Dendritic cell treated with granulocyte-macrophage colony-stimulating factor and Interleukin-4, amounts not matched to agents 40 ng/mL and 50 ng/mL, for 4 days (primary cell): Measurements from ENCODE around the gene ASAP2.

Experiments used
- H3K27ac Mint-ChIP-seq: one replicate; pipeline ENCODE4 v1.8.0; 2022; ENCODE audit warnings: mild to moderate bottlenecking, mixed read lengths
- H3K27me3 Mint-ChIP-seq: one replicate; pipeline ENCODE4 v1.8.0; 2022; ENCODE audit warnings: mild to moderate bottlenecking, mixed read lengths
- H3K36me3 Mint-ChIP-seq: one replicate; pipeline ENCODE4 v1.8.0; 2022; ENCODE audit warnings: low read depth, mixed read lengths
- H3K4me1 Mint-ChIP-seq: one replicate; pipeline ENCODE4 v1.8.0; 2022; ENCODE audit warnings: low read depth, mixed read lengths
- H3K4me3 Mint-ChIP-seq: one replicate; pipeline ENCODE4 v1.8.0; 2022; ENCODE audit warnings: mild to moderate bottlenecking, moderate library complexity, mixed read lengths
- H3K9me3 Mint-ChIP-seq: one replicate; pipeline ENCODE4 v1.8.0; 2022; ENCODE audit warnings: mixed read lengths
- intact Hi-C: fragments of 100-400 bp; cut with micrococcal nuclease; formaldehyde crosslinking; loops from one replicate; pipeline ENCODE4 v1.15.0; 2022

ASAP2 gene

GRCh38 chr2:9282128-9283112, 75.8 kb downstream of the ASAP2 start:
- Mint-ChIP-seq H3K9me3 (no peaks in the 10 kb centered on the region), H3K4me1 (peaks cover 30% of the 10 kb centered on the region), H3K27me3 (peaks cover 2% of the 10 kb centered on the region), H3K27ac (no peak overlapping the region), H3K36me3 (no peaks in the 10 kb centered on the region), H3K4me3 (no peak overlapping the region)
- intact Hi-C loops: no loop called here

DNA sequence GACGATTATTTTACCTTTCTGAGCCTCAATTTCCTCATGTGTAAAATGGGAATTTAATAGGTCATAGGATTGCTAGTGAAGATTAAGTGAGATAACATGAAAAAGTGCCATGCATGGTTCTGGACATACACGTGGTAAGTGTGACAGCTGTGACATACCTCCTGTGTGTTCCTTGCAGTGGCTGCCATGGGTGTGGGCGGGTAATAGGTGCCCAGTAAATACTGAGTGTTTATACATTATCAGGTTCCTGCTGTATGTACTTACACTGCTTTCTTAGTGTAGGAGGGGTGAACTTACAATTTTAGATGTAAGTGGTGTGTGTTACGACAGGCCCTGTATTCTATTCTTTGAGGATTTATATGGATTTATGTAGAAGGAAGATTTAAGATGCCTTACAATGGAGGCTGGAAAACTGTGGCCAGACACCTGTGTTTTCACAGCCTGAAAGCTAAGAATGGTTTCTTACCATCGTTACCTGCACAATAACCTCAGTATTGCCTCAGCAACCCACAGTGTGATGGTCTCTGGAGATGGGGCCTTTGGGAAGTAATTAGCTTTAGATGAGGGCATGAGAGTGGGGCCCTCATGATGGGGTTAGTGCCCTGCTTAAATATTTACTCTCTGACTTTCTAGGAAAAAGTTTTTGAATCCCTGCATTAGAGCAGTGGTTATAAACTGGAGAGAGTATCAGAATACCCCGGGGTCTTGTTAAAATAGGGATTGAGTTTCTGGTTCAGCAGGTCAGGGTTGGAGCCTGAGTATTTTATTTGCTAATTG, 78.1 kb downstream of the ASAP2 start:
- H3K9me3 Mint-ChIP-seq: no peaks in the 10 kb centered on the region
- no peak overlapping the region for H3K27ac Mint-ChIP-seq
- peaks cover 49% of the 10 kb centered on the region for H3K4me1 Mint-ChIP-seq
- intact Hi-C loops: no loop called here
- H3K27me3 Mint-ChIP-seq: peaks cover 4% of the 10 kb centered on the region
- no peaks in the 10 kb centered on the region for H3K36me3 Mint-ChIP-seq
- H3K4me3 Mint-ChIP-seq: no peak overlapping the region

GRCh38 chr2:9285385-9285920, 78.8 kb downstream of the ASAP2 start:
- Mint-ChIP-seq H3K36me3 (no peaks in the 10 kb centered on the region), H3K9me3 (no peaks in the 10 kb centered on the region), H3K4me1 (peaks cover 49% of the 10 kb centered on the region), H3K27ac (no peak overlapping the region), H3K4me3 (no peak overlapping the region), H3K27me3 (peaks cover 4% of the 10 kb centered on the region)
- intact Hi-C loops: no loop called here

- Mint-ChIP-seq H3K27ac (no peak overlapping the region), H3K4me3 (no peak overlapping the region), H3K9me3 (no peaks in the 10 kb centered on the region), H3K27me3 (peaks cover 4% of the 10 kb centered on the region), H3K4me1 (peaks cover 49% of the 10 kb centered on the region), H3K36me3 (no peaks in the 10 kb centered on the region)
- intact Hi-C loops: no loop called here
These were observed 79.3 kb downstream of the ASAP2 start for GRCh38 chr2:9285921-9286320.

DNA sequence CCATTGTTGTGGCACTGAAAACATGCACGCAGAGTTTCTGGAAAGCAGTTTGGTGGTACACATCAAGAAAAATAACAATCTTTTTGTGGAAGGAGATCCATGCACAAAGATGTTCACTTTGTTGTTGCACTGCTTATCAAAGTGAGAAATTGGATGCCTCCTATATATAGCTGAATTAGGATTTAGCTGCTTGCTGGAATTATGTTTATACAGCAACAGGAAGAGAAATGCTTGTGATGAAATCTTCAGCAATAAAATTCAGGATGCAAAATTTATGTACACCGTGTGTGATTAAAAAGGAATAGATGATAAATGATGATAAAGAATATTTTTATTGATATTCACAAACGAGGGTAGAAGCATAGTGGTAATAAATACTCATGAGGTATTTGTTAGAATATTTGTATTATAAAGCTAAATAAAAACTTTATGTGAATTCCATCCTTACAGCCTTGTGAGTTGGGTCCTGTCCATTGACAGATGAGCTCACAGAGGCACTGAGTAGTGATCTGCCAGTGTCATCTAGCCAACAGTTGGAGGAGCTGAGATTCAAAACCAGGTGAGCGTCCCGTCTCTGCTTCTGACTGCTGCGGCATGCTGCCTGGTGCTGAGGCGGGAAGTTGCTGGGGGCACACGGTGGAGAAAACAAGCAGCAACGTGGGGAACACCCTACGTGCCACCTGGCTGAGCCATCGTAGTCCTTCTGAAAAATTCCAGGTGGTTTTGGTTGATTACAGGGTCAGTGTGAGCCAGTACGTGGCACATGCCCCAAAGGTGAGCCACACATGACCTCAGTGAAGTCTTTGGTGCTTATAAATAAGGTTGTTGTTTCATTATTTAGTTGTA, 80.2 kb downstream of the ASAP2 start:
- H3K27me3 Mint-ChIP-seq: peaks cover 4% of the 10 kb centered on the region
- no peaks in the 10 kb centered on the region for H3K9me3 Mint-ChIP-seq
- intact Hi-C loops: no loop called here
- H3K27ac Mint-ChIP-seq: no peak overlapping the region
- H3K4me3 Mint-ChIP-seq: no peak overlapping the region
- peaks cover 49% of the 10 kb centered on the region for H3K4me1 Mint-ChIP-seq
- H3K36me3 Mint-ChIP-seq: no peaks in the 10 kb centered on the region

DNA sequence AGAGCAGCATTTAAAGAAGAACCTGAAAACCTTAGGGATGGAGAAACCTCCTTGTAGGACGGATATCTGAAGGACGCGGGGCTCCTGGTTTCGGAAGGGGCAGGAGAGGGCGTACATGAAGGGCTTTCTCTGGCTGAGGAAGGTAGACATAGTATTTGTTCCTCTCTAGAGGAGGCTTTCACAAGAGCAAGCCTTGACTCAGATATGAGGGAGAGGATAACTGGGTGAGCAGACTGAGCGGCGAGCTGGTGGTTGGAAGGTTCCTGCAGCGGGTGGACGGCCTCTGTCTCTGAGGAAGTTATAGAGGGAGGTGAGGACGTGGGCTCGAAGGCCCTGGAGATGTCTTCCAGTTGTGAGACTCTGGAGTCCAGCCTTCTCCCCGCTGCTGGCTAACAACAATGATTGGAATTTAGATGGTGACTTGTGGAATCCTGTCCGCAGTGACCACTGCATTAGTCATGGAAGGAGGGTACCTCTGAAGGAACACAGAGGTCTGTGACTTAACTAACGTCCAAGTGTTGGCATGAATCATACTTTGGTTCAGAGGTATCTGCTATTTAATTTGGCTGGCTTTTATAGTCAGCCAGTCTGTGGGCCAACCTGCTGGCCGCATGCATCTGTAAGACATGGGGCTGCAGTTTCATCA, 80.9 kb downstream of the ASAP2 start:
- no peaks in the 10 kb centered on the region for H3K9me3 Mint-ChIP-seq

DNA sequence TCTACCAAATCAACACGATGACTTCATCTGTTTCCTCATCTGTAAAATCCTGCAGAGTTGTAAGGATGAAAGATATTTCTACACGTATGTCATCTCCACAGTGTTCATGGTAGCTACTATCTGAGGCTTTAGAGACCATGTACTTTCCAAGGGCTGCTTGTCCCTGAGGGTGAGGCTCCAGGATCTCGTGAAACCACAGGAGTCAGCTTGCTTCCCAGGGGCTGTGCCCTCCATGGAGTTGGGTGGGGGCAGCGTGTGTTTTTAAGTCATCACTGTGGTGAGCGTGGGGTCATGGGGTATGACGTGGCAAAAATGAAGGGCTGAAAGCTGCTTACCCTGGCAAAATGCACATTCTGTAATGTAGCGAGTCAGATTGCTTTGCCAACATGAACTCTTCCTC, 81.6 kb downstream of the ASAP2 start:
- Mint-ChIP-seq H3K36me3 (no peaks in the 10 kb centered on the region), H3K27ac (no peak overlapping the region), H3K4me1 (peaks cover 43% of the 10 kb centered on the region), H3K4me3 (no peak overlapping the region), H3K27me3 (peaks cover 4% of the 10 kb centered on the region), H3K9me3 (no peaks in the 10 kb centered on the region)
- intact Hi-C loops: no loop called here

More for the DNA sequence above, 80.9 kb downstream of the ASAP2 start:
- H3K27me3 Mint-ChIP-seq: peaks cover 4% of the 10 kb centered on the region
- intact Hi-C loops: no loop called here
- H3K36me3 Mint-ChIP-seq: no peaks in the 10 kb centered on the region
- peaks cover 47% of the 10 kb centered on the region for H3K4me1 Mint-ChIP-seq
- H3K27ac Mint-ChIP-seq: no peak overlapping the region
- no peak overlapping the region for H3K4me3 Mint-ChIP-seq

DNA sequence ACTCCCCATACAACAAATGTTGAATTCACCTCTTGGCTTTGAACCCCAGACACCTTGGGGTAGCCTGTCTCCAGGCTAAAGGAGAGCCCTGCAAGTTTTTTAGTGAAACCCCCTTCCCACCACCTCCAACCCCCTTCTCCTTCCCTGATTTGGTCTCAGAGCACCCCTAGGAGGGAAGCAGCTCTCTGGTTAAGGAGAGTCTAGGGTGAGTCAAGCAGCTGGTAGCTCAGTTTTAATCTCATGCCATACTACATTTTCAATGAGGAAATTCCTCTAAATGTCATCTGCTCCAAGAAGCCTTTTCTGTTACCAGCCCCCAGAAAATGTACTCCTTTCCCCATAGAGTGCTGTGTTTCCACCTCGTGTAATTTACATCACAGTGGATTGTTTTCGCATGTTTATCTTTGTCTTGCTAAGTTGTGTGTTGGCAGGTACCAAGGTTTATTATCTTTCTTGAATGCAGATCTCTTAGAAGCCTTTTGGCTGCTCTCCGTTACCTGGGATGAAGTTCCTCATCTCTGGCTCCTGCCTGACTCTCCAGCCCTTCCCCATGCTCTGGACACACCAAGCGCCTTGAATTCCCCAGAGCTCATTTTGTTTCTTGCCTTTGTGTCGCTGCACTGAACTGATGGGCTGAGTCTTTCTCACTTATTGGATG, 82.2 kb downstream of the ASAP2 start:
- Mint-ChIP-seq H3K4me1 (peaks cover 40% of the 10 kb centered on the region), H3K36me3 (no peaks in the 10 kb centered on the region), H3K4me3 (no peak overlapping the region), H3K27me3 (peaks cover 5% of the 10 kb centered on the region), H3K9me3 (no peaks in the 10 kb centered on the region), H3K27ac (no peak overlapping the region)
- intact Hi-C loops: no loop called here

GRCh38 chr2:9291331-9291730, 84.7 kb downstream of the ASAP2 start:
- intact Hi-C loops: no loop called here
- H3K9me3 Mint-ChIP-seq: no peaks in the 10 kb centered on the region
- no peaks in the 10 kb centered on the region for H3K36me3 Mint-ChIP-seq
- peaks cover 25% of the 10 kb centered on the region for H3K4me1 Mint-ChIP-seq
- H3K4me3 Mint-ChIP-seq: no peak overlapping the region
- H3K27me3 Mint-ChIP-seq: peaks cover 5% of the 10 kb centered on the region
- no peak overlapping the region for H3K27ac Mint-ChIP-seq

GRCh38 chr2:9291866-9292265, 85.3 kb downstream of the ASAP2 start:
- H3K4me3 Mint-ChIP-seq: no peak overlapping the region
- intact Hi-C loops: no loop called here
- H3K27me3 Mint-ChIP-seq: peaks cover 8% of the 10 kb centered on the region
- no peaks in the 10 kb centered on the region for H3K36me3 Mint-ChIP-seq
- no peaks in the 10 kb centered on the region for H3K9me3 Mint-ChIP-seq
- H3K4me1 Mint-ChIP-seq: peaks cover 24% of the 10 kb centered on the region
- no peak overlapping the region for H3K27ac Mint-ChIP-seq

- intact Hi-C loops: no loop called here
- H3K27ac Mint-ChIP-seq: no peak overlapping the region
- H3K4me3 Mint-ChIP-seq: no peak overlapping the region
- H3K27me3 Mint-ChIP-seq: peaks cover 6% of the 10 kb centered on the region
- no peaks in the 10 kb centered on the region for H3K36me3 Mint-ChIP-seq
- H3K9me3 Mint-ChIP-seq: no peaks in the 10 kb centered on the region
- peaks cover 19% of the 10 kb centered on the region for H3K4me1 Mint-ChIP-seq
These were observed 85.8 kb downstream of the ASAP2 start for GRCh38 chr2:9292426-9292825.

DNA sequence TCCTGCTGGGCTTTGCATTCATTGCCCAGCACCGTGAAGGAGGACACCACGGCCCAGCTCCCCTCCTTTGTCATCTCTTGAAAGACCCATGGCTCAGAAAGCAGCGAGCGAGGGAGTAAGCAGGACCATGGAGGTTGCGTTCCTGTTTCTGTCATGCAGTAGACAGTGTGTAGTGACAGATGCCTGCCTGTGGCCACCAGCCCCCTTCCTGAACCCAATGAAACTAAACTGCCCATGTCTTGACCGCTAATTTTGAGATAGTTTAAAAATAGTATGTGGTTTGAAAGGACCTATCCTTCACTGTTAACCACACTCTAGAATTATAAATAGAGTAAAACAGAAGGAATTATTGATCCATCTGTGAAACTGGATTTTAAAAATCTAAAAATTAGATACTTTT, 88.2 kb downstream of the ASAP2 start:
- H3K4me1 Mint-ChIP-seq: no peaks in the 10 kb centered on the region
- H3K4me3 Mint-ChIP-seq: no peak overlapping the region
- H3K9me3 Mint-ChIP-seq: no peaks in the 10 kb centered on the region
- H3K36me3 Mint-ChIP-seq: peaks cover 6% of the 10 kb centered on the region
- H3K27me3 Mint-ChIP-seq: peaks cover 4% of the 10 kb centered on the region
- intact Hi-C loops: no loop called here
- no peak overlapping the region for H3K27ac Mint-ChIP-seq

GRCh38 chr2:9296559-9296958, 89.9 kb downstream of the ASAP2 start:
- Mint-ChIP-seq H3K4me3 (no peak overlapping the region), H3K4me1 (no peaks in the 10 kb centered on the region), H3K27me3 (peaks cover 4% of the 10 kb centered on the region), H3K9me3 (no peaks in the 10 kb centered on the region), H3K27ac (no peak overlapping the region), H3K36me3 (peaks cover 6% of the 10 kb centered on the region)
- intact Hi-C loops: no loop called here
